Activated CD4-positive, alpha-beta T cell treated with anti-CD3 and anti-CD28 coated beads, Interleukin-2, Interleukin-6, amounts not matched to agents 100 ng/mL and 50 ng/mL, durations not matched to agents 16 hours and 8 hours (primary cell): Measurements from ENCODE around the gene HTR3A.

Source experiments
- DNase-seq: peaks from one replicate; pipeline ENCODE4 v3.0.0-alpha.2; 2020

Gene HTR3A

GRCh38 chr11:114025329-114025907 lies 50.5 kb downstream of the HTR3A start:
- DNase-seq = no peak

GRCh38 chr11:114026355-114026754 lies 51.4 kb downstream of the HTR3A start:
- peak; percentile 9 for DNase-seq

GRCh38 chr11:114027391-114027790 lies 52.5 kb downstream of the HTR3A start:
- no peak for DNase-seq

- DNase-seq = no peak
These were observed 53.0 kb downstream of the HTR3A start for GRCh38 chr11:114027926-114028325.

- no peak for DNase-seq
These were observed 56.5 kb downstream of the HTR3A start for GRCh38 chr11:114031246-114031966.

GRCh38 chr11:114031967-114032320 lies 57.0 kb downstream of the HTR3A start:
- no peak for DNase-seq

- no peak for DNase-seq
These were observed 58.2 kb downstream of the HTR3A start for GRCh38 chr11:114033066-114033465.

GRCh38 chr11:114033572-114033971 lies 58.7 kb downstream of the HTR3A start:
- DNase-seq = no peak

GRCh38 chr11:114034956-114035355 lies 60.0 kb downstream of the HTR3A start:
- no peak for DNase-seq

- DNase-seq = peak; percentile 58
These were observed 61.4 kb downstream of the HTR3A start for GRCh38 chr11:114036147-114036811.

- no peak for DNase-seq
These were observed 62.0 kb downstream of the HTR3A start for GRCh38 chr11:114036958-114037357.

GRCh38 chr11:114039551-114039950 lies 64.6 kb downstream of the HTR3A start:
- DNase-seq = no peak
